Measurements from ENCODE around the gene RAD23A. TPM values are rescaled to one million over a fixed set of nuclear protein-coding genes. Genes with fewer than 3 reads are reported as not detected.

The RAD23A gene
- total RNA-seq: 10 to 100 TPM; 65.9 to 84.3 (median 66.5) TPM

GRCh38 chr19:12945479-12946091 is at the start of gene RAD23A:
Gene RAD23A (plus strand): TSS chr19:12945862. CDS start chr19:12945949, 87 bp downstream.
- Histone ChIP-seq H3K36me3 (peaks cover 21% of the 10 kb centered on the region), H3K27ac (peak within 1 kb of the TSS; percentile 98 to 99), H3K4me1 (peaks cover 0 to 13% of the 10 kb centered on the region in 2 donors), H3K9me3 (no peaks in the 10 kb centered on the region), H3K4me3 (peak within 1 kb of the TSS; percentile 91 to 97 (median 95)), H3K27me3 (no peaks in the 10 kb centered on the region)
- intact Hi-C loops (cut with DNase I; ENCODE audit: low total_unique reads): no loop called here
- DNase-seq (ENCODE audit: low spot score in 2 of 2): peak; percentile 97
- TF ChIP-seq POLR2AphosphoS5 (IDR thresholded peaks at IDR 0.05): peak; percentile 98 to 99 (median 99)
- TF ChIP-seq POLR2A (IDR thresholded peaks at IDR 0.05): peak; percentile 92
- no peak for TF ChIP-seq CTCF (IDR thresholded peaks at IDR 0.05)

GRCh38 chr19:12896460-12896859 is 49.2 kb upstream of the RAD23A start:
- Histone ChIP-seq H3K36me3 (no peaks in the 10 kb centered on the region), H3K4me1 (peaks cover 0 to 8% of the 10 kb centered on the region in 2 donors), H3K27ac (no peak overlapping the region), H3K27me3 (no peaks in the 10 kb centered on the region), H3K4me3 (no peak overlapping the region), H3K9me3 (no peaks in the 10 kb centered on the region)
- no peak for DNase-seq (ENCODE audit: low spot score in 2 of 2)
- intact Hi-C loops (cut with DNase I; ENCODE audit: low total_unique reads): no loop called here
- TF ChIP-seq CTCF (IDR thresholded peaks at IDR 0.05) (no peak), POLR2AphosphoS5 (IDR thresholded peaks at IDR 0.05) (no peak), POLR2A (IDR thresholded peaks at IDR 0.05) (no peak)

GRCh38 chr19:12899891-12900518 is 45.7 kb upstream of the RAD23A start:
- intact Hi-C loops (cut with DNase I; ENCODE audit: low total_unique reads): no loop called here
- Histone ChIP-seq H3K36me3 (no peaks in the 10 kb centered on the region), H3K27ac (no peak overlapping the region), H3K4me3 (no peak overlapping the region), H3K4me1 (no peaks in the 10 kb centered on the region), H3K27me3 (no peaks in the 10 kb centered on the region), H3K9me3 (no peaks in the 10 kb centered on the region)
- no peak for DNase-seq (ENCODE audit: low spot score in 2 of 2)
- TF ChIP-seq POLR2AphosphoS5 (IDR thresholded peaks at IDR 0.05) (no peak), POLR2A (IDR thresholded peaks at IDR 0.05) (no peak), CTCF (IDR thresholded peaks at IDR 0.05) (no peak)

GRCh38 chr19:12907166-12907565 is 38.5 kb upstream of the RAD23A start:
- no peak for DNase-seq (ENCODE audit: low spot score in 2 of 2)
- H3K27me3 ChIP-seq: no peaks in the 10 kb centered on the region
- H3K9me3 ChIP-seq: no peaks in the 10 kb centered on the region
- H3K27ac ChIP-seq: no peak overlapping the region
- H3K4me3 ChIP-seq: no peak overlapping the region
- no peaks in the 10 kb centered on the region for H3K36me3 ChIP-seq
- TF ChIP-seq POLR2AphosphoS5 (IDR thresholded peaks at IDR 0.05): no peak
- TF ChIP-seq CTCF (IDR thresholded peaks at IDR 0.05): no peak
- no peak for TF ChIP-seq POLR2A (IDR thresholded peaks at IDR 0.05)
- H3K4me1 ChIP-seq: no peaks in the 10 kb centered on the region
- intact Hi-C loops (cut with DNase I; ENCODE audit: low total_unique reads): no loop called here

- H3K27ac ChIP-seq: peak overlapping the region; percentile 92 to 93
- intact Hi-C loops (cut with DNase I; ENCODE audit: low total_unique reads): no loop called here
- TF ChIP-seq CTCF (IDR thresholded peaks at IDR 0.05) (no peak), POLR2A (IDR thresholded peaks at IDR 0.05) (no peak), POLR2AphosphoS5 (IDR thresholded peaks at IDR 0.05) (no peak)
- no peaks in the 10 kb centered on the region for H3K36me3 ChIP-seq
- H3K9me3 ChIP-seq: no peaks in the 10 kb centered on the region
- no peaks in the 10 kb centered on the region for H3K27me3 ChIP-seq
- peaks cover 0 to 12% of the 10 kb centered on the region in 2 donors for H3K4me1 ChIP-seq
- H3K4me3 ChIP-seq: peak overlapping the region in 2 of 3 donors; percentile 40 to 58
- DNase-seq (ENCODE audit: low spot score in 2 of 2): no peak
Measured at GRCh38 chr19:12912571-12912970, 33.1 kb upstream of the RAD23A start.

All from breast epithelium (tissue), 4 donors.